Medulla oblongata (tissue), 1 donor: ENCODE results near the gene KCNE1.
"Not testable (repeated sequence)": the region's sequence is repeated elsewhere in the genome, so short reads cannot be mapped to it uniquely, and the experiment has no call there.

Experiments used
- DNase-seq: peaks from one replicate; pipeline ENCODE4 v3.0.0-alpha.2; 2015; ENCODE audit errors: extremely low spot score

KCNE1 gene

GRCh38 chr21:34511787-34512455, at the start of gene KCNE1:
TSS of gene KCNE1 (minus strand) at chr21:34512210. CDS start at chr21:34449634, 62,576 bp downstream.
- no peak for DNase-seq

- no peak for DNase-seq
These were observed 49.8 kb upstream of the KCNE1 start for GRCh38 chr21:34561806-34562205.

- DNase-seq: no peak
These were observed 48.6 kb upstream of the KCNE1 start for GRCh38 chr21:34560609-34561008.

- no peak for DNase-seq
These were observed 48.0 kb upstream of the KCNE1 start for GRCh38 chr21:34560021-34560420.

- no peak for DNase-seq
These were observed 47.1 kb upstream of the KCNE1 start for GRCh38 chr21:34559089-34559631.

DNA sequence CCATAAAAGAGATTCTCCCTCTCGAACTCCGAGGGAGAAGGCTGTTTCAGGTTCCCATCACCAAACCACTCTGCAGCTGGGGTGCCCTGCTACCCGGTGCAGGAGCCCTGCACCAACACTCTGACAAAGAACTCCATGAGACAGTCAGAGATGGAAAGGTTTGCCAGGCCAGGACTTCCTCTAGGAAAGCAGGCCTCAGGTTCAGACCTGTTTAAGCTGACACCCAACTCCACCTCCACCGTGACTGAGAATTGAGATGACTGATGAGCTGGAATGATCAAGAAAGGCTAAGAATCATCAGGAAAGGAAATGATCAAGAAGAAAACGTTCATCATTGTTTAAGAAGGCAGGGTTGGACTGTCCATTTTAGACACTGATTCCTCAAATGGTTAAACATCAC, 46.2 kb upstream of the KCNE1 start:
- DNase-seq: no peak

DNA sequence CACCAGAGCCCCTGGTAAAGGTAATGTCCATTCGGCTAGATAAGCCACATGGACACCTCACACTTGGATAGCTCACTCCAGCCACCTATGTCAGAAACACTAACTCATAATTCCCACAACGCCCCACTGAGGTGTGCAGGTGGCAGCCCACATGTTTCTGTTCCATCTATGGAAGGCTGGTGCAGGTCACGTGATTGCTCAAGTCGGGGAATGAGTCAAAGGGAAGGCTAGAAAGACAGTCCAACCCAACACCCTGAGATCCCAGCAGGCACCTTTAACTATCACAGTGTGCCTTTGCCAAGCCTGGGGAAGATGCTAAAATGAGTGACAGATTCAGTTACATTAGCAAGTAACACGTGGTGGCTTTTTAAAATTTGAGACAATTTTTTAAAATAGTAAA, 45.3 kb upstream of the KCNE1 start:
- DNase-seq: no peak

DNA sequence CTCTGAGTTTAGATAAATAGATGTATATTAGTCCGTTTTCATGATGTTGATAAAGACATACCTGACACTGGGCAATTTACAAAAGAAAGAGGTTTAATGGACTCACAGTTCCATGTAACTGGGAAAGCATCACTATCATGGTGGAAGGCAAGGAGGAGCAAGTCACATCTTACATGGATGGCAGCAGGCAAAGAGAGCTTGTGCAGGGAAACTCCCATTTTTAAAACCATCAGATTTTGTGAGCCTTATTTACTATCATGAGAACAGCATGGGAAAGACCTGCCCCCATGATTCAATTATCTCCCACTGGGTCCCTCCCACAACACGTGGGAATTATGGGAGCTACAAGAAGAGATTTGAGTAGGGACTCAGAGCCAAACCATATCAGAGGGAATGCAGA, 42.7 kb upstream of the KCNE1 start:
- not testable (repeated sequence) for DNase-seq

DNA sequence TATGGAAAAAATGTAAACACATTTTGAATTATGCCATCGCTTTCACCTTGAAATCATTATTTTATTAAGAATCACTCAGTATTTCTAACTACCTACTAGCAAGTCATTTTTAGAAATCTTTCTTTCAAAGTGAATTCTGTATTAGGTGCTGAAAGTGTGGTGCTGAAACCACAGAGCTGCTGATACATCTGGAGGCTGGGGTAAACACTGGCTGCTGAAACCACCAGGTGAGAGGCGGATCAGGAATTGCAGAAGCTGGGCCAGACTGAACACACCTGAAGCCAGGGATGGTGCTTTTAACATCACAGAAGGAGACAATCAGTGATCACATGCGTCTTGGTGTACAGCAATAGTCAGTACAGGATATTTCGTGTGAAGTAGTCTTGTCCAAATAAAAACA, 42.2 kb upstream of the KCNE1 start:
- no peak for DNase-seq

GRCh38 chr21:34553151-34553952, 41.3 kb upstream of the KCNE1 start:
- no peak for DNase-seq

DNA sequence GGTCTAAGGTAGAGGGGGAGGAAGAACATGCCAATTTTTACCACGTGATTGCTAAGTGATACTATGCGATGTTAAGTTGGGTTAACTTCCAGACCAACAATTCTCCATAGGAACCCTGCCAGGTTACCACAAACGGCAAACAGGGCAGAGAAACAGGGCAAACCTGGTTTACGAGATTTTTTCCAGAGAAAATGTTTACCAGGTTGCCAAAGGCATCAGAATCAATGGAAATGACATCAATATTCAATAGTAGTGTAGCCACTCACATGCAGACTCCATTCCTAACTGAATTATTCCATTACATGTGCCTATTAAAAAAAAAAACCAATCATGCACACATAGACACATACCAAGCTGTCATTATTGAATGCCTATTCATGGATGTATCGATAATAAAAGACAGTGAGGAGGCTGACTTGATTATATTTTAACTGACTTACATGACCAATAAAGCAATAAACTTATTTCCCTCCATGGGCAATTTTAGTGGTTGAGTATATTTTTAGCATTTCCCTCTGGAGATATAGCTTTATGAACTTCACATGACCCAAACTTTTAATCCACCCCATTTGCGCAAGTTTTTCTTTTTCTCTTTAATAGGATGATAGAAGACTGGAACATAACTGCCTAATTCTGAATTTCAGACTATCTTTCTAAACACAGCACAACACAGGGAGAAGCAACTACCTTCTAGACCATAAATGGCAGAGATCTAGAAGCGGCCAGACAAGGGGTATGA, 40.5 kb upstream of the KCNE1 start:
- DNase-seq: no peak

GRCh38 chr21:34550182-34550799, 38.3 kb upstream of the KCNE1 start:
- DNase-seq: no peak

DNA sequence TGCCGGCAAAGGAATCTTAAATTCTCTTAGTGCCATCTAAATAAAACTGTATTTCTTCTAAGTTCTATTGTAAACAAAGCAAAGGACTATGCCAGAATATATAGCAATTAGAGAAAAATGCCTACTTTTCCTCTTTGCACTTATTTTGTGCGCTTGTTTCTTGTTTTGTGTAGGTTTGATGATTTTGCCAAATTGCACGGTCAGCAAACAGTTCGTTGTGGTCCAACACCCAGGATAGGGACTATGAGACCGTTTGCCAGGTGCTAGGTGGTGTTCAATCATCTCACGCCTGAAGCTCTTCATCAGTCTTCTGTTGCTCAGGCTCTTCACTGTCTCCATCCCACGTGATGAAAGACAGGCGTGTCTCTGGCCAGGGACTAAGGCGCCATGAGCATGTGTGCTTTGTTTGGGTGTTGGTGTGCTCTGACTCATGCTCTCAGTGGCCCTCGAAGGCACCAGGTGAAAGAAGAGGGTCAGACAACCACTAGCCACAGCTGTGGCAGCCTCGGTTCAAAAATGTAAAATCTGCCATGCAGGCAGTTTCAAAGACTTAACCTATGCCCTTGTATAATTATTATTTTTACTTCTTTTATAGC, 36.9 kb upstream of the KCNE1 start:
- no peak for DNase-seq

GRCh38 chr21:34546542-34546941, 34.5 kb upstream of the KCNE1 start:
- DNase-seq: peak; percentile 34

DNA sequence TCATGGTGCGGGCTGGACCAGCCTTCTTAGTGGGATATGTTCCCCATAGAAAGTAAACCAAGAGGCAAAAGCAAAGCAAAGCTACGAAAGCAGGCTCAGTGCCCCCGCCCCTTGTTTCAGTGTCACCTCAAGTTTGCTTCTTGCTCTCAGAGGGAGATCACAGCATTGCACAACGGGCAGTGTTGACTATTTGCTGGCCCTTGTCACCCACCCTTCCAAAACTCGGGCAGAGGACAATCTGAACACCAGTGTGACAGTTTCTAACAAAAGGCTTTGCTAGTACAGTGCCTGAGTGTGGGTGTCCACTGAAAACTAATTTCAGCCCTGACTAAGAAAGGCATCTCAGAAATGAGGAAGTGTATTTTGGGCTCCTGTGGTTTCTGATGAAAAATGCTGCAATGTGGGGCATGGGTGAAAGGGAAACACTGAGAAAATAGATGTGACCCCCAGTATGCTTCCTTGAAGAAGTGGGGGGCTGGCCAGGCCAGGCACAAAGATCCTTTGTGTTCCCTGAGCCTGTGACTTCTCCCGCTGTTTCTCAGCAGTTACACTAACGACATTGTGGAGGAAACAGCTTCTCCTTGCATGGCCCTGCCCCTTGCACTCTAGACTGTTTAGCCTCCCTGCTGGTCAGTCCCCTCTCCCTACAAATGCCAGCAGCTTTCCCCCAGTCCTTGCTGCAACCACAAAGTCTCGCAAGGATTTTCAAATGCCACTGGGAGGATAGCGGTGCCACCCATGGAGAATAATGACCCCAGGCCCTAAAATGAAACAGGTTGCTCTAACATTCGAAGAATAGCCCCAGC, 33.3 kb upstream of the KCNE1 start:
- peak; percentile 89 for DNase-seq

DNA sequence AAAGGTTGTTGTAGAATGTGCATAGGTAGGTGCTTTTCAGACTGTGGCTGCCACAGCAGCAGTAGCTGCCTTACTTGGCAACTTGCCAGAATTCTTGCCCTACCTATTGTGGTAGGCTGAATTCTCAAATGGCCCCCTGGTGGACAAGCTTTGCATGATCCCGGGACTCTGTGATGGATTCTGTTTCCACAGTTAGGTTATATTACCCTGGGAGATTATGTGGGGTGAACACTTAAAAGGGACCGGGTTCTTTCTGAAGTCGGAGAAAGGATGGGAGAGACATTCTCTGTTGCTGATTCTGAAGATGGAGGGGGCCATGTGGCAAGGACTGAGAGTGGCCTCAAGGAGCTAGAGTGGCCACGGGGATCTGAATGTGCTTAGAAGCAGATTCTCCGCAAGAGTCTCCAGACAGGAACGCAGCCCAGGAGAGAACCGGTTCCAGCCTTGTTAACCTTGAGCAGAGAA, 32.1 kb upstream of the KCNE1 start:
- DNase-seq: peak; percentile 38

DNA sequence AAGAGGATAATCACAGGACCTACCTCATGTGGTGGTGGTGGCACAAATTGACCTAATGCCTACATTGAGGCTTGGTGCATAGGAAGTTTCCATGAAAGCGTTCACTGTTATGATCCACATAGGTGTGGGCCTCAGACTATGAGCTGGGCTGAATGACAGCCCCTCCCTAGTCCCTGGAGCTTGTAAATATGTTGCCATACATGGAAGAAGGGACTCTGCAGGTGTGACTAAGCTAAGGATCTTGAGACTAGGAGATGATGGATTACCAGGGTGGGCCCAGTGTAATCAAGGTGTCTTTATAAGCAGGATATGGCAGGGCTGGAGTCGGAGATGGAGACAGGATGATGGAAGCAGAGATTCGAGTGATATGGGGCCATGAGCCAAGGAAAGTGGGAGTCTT, 31.0 kb upstream of the KCNE1 start:
- DNase-seq: no peak

DNA sequence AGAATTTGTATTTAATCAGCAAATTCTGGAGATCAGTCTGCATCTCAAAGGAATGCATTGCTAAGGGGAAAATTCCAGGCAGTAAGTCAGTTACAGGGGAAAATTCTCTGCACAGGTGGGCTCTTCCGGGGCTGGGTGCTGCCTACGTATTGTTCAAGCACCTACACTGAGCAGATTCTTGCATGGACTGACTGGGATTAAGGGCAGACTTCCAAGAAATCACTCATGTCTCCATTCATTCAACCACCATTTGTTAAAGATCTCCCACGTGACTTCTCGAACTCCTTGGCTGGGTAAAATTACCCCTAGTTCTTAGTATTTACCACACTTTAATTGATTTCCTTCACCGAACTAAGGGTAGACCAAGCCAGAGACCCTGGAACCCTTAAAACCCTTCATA, 28.2 kb upstream of the KCNE1 start:
- no peak for DNase-seq

- DNase-seq: no peak
These were observed 25.8 kb upstream of the KCNE1 start for GRCh38 chr21:34537838-34538237.

DNA sequence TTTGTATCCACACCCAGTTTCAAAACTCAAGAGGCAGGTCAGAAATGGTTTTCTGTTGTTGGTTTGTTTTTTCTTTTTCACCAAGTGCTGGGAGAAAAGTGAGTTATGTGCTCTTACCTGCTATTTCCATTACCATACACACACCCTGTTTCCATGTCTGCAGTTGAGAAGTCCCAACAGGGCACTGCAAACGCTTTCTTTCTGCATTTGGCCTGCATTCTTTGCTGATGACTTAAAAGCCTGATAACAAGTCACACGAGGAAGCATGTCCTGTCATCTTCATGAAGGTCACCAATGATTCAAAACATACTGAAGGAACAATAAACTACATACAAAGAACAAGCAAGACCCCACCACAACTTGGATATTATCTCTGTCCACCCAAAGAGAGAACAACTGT, 24.8 kb upstream of the KCNE1 start:
- DNase-seq: no peak

DNA sequence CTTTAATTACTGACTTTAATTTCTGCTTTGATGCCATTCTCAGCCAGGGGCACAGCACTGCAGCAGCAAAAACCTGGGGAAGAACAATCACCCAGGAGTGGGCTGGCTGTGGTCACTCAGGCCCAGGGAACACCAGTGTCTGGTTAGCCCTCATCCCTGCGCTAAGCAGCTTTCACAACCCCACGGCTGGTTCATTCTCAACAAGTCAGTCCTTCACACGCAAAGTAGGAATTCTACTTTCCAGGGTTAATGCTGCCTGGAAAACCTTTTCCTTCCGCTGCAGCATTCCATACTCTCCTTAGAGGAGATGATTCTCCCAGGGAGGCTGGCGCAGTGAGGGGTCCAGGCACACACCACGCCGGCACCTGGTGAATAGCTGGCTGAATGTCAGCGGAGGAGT, 24.3 kb upstream of the KCNE1 start:
- DNase-seq: no peak
